HG02840 (cell line): ENCODE data around the gene MAT1A.
"Not testable (repeated sequence)": the region's sequence is repeated elsewhere in the genome, so short reads cannot be mapped to it uniquely, and the experiment has no call there.

Experiments
- ATAC-seq: cut with Tn5 transposase; IDR thresholded peaks from one replicate; pipeline ENCODE4 v1.9.1; 2021; ENCODE audit warnings: mild to moderate bottlenecking, moderate library complexity, moderate number of reproducible peaks; ENCODE audit not compliant: unreplicated experiment, low FRiP score

The MAT1A gene

DNA sequence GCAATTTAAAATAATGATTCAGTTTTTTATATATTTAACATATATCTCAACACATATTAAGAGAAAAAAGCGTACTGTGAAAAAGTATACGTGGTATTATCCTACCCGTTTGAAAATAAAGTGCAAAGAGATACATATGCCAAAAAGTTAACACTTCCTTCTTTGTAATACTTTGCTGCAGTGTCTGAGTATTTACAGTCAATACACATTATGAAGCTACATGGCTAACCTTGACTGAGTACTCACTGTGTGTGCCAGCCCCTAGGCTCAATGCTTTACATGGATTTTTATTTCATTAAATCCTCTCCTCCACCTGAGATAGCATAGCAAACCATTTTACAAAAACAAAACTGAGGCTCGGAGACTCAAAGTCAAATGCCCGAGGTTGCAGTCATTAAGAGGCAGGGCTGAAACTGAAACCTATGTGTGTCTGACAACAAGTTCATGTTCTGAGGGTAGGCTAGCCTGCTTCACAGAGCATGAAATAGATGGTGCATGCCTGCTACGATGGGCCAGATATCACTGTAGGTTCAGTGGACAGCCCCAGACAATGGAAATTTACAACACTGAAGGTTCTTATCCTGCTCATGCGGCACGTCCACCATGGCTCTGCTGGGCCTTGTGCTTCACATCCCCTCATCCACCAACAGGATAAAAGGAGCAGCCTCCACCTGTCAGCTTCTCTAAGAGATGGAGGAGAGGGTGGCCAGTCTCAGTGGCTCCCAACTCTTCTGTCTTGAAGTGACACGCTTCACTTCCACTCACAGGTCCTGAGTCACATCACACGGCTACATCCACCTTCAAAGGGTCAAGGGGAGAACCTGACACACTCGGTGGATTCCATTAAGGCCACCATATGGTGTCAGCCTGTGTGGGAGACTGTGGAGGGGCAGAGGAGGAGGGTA is 54.9 kb downstream of the MAT1A start:
- ATAC-seq, result peak; percentile 100

DNA sequence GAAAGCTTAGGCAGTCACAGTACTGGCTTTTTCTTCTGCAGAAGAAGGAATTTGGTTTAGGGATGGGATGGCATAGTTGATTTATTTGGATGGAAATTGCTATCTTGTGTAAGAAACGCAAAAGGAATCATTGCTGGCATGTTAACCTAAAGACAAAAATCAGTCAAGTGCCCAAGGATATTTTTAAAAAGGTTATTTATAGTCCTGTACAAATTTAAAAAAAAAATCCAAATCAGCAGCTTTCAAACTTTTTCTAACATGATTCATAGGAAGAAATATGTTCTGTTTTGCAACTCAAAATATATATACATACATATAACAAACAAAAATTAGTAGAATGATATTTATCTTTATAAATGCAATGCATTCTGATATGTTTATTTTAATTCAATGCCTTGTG is 55.6 kb downstream of the MAT1A start:
- not testable (repeated sequence) for ATAC-seq

DNA sequence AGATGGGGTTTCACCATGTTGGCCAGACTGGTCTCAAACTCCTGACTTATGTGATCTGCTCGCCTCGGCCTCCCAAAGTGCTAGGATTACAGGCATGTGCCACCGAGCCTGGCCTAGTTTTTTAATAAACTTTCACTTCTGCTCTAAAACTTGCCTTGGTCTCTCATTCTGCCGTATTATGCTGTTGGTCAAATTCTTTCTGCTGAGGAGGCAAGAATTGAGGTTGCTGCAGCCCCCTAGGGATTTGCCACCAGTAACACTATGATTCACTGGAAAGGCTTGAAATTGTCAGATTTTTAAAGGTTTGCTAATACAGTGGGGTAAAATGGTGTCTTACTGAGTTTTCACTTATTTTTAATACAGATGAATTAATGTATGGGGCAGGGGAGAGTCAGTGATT is 62.7 kb downstream of the MAT1A start:
- ATAC-seq, result not testable (repeated sequence)

DNA sequence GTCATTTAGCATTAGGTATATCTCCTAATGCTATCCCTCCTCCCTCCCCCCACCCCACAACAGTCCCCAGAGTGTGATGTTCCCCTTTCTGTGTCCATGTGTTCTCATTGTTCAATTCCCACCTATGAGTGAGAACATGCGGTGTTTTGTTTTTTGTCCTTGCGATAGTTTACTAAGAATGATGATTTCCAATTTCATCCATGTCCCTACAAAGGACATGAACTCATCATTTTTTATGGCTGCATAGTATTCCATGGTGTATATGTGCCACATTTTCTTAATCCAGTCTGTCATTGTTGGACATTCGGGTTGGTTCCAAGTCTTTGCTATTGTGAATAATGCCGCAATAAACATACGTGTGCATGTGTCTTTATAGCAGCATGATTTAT is 66.4 kb downstream of the MAT1A start:
- ATAC-seq, result not testable (repeated sequence)
